Caco-2 (cell line): ENCODE results near the gene RNU6-8. TPM values are rescaled to one million over a fixed set of nuclear protein-coding genes. Genes with fewer than 3 reads are reported as not detected.

ENCODE experiments used
- BruUV-seq: library from RNA; stranded (reverse); fragments of 400-500 nt; replicated peaks from 2 replicates; lab custom pipeline; 2021; lab: Mats Ljungman, UMichigan
- CTCF ChIA-PET: fragments of 300-600 bp; sonication (Branson Sonifier 250); formaldehyde crosslinking; loops from one replicate; lab custom pipeline; 2022; ENCODE audit warnings: antibody characterized with exemption; lab: Charles Lee
- POLR2A ChIA-PET: fragments of 300-600 bp; sonication (Branson Sonifier 250); formaldehyde crosslinking; loops from one replicate; lab custom pipeline; 2022; ENCODE audit warnings: antibody characterized with exemption; lab: Charles Lee
- DNase-seq, 2 experiments: peaks; one replicate each; pipeline versions ENCODE4 v3.0.0 to v3.0.0-alpha.2; 2020 to 2022
- H3K27me3 ChIP-seq: replicated peaks from 2 replicates; pipeline ENCODE4 v1.6.0; 2011; ENCODE audit warnings: low read length; ENCODE audit not compliant: control insufficient read depth, insufficient read depth
- H3K36me3 ChIP-seq: 2 replicates; pipeline ENCODE4 v1.5.1; 2011; ENCODE audit warnings: low read length; ENCODE audit not compliant: control insufficient read depth, insufficient read depth
- H3K4me1 ChIP-seq: fragments of 250-450 bp; sonication (Bioruptor Pico); 2 replicates; pipeline ENCODE4 v1.5.1; 2020; ENCODE audit warnings: mild to moderate bottlenecking
- H3K4me3 ChIP-seq: 2 replicates; pipeline ENCODE4 v1.5.1; 2011; ENCODE audit warnings: low read depth, mild to moderate bottlenecking, control low read depth, low read length
- H3K9me3 ChIP-seq: fragments of 250-450 bp; sonication (Bioruptor Pico); 2 replicates; pipeline ENCODE4 v1.5.1; 2020; ENCODE audit warnings: mild to moderate bottlenecking, moderate library complexity
- H3K27ac Mint-ChIP-seq: one replicate; pipeline ENCODE4 v1.8.0; 2022; ENCODE audit warnings: mixed read lengths; ENCODE audit not compliant: unreplicated experiment
- H3K27me3 Mint-ChIP-seq: one replicate; pipeline ENCODE4 v1.8.0; 2022; ENCODE audit warnings: mixed read lengths; ENCODE audit not compliant: insufficient read depth, unreplicated experiment
- H3K36me3 Mint-ChIP-seq: one replicate; pipeline ENCODE4 v1.8.0; 2022; ENCODE audit warnings: mild to moderate bottlenecking, mixed read lengths; ENCODE audit not compliant: insufficient read depth, unreplicated experiment
- H3K4me1 Mint-ChIP-seq: one replicate; pipeline ENCODE4 v1.8.0; 2022; ENCODE audit warnings: low read depth, mixed read lengths; ENCODE audit not compliant: unreplicated experiment
- H3K4me3 Mint-ChIP-seq: one replicate; pipeline ENCODE4 v1.8.0; 2022; ENCODE audit warnings: mild to moderate bottlenecking, moderate library complexity, mixed read lengths; ENCODE audit not compliant: unreplicated experiment
- H3K9me3 Mint-ChIP-seq: one replicate; pipeline ENCODE4 v1.8.0; 2022; ENCODE audit warnings: mixed read lengths; ENCODE audit not compliant: unreplicated experiment
- CTCF ChIP-seq, 2 experiments: fragments of 200-600 bp in 1 of 2; IDR thresholded peaks; 1 replicate in 1 of 2; 2 replicates in 1 of 2; pipeline versions ENCODE4 v1.5.1 to v1.8.0; 2011 to 2022; ENCODE audit warnings: antibody characterized with exemption in 1 of 2, control low read depth in 1 of 2, inconsistent platforms in 1 of 2, low read depth in 1 of 2, low read length in 1 of 2, mild to moderate bottlenecking in 1 of 2, moderate library complexity in 1 of 2; ENCODE audit not compliant: insufficient read depth in 1 of 2, severe bottlenecking in 1 of 2, unreplicated experiment in 1 of 2
- intact Hi-C: fragments of 100-400 bp; cut with micrococcal nuclease; formaldehyde crosslinking; loops from one replicate; pipeline ENCODE4 v1.10.0; 2022; ENCODE audit not compliant: unreplicated experiment
- total RNA-seq: library from RNA; stranded (reverse); gene quantifications from 2 replicates; pipeline ENCODE4 v1.2.3, GENCODE V29; 2022

RNU6-8 gene
- total RNA-seq, 1 experiment from 2014 or later: not detected

GRCh38 chr14:32166029-32166428 is 37.0 kb downstream of the RNU6-8 start:
- intact Hi-C loops: no loop called here
- no TSS peak for BruUV-seq
- H3K27me3 ChIP-seq: no peaks in the 10 kb centered on the region
- Mint-ChIP-seq H3K27me3 (no peaks in the 10 kb centered on the region), H3K4me1 (no peaks in the 10 kb centered on the region), H3K4me3 (no peak overlapping the region), H3K9me3 (no peaks in the 10 kb centered on the region), H3K36me3 (peaks cover 21% of the 10 kb centered on the region), H3K27ac (no peak overlapping the region)
- H3K4me3 ChIP-seq: no peak overlapping the region
- TF ChIP-seq CTCF (IDR thresholded peaks at IDR 0.05; ENCODE audit: insufficient read depth in 1 of 2, low read depth in 1 of 2, low read length in 1 of 2, severe bottlenecking in 1 of 2, unreplicated experiment in 1 of 2): no peak
- ChIA-PET CTCF (no interaction called here), POLR2A (no interaction called here)
- H3K9me3 ChIP-seq: no peaks in the 10 kb centered on the region; the same call in 1 of the 2 replicates
- H3K4me1 ChIP-seq: no peaks in the 10 kb centered on the region
- no peaks in the 10 kb centered on the region for H3K36me3 ChIP-seq
- DNase-seq: no peak

Other genes with a start within 250 kb of the RNU6-8 start
- 146 and 165 TPM in 2 replicates for gene ARHGAP5, start 126.0 kb downstream of the RNU6-8 start, total RNA-seq
- gene RNU6-7, start 1.2 kb downstream of the RNU6-8 start, total RNA-seq: not detected in 2 replicates
- 3.0 and 3.4 TPM in 2 replicates for gene AKAP6, start 126.0 kb upstream of the RNU6-8 start, total RNA-seq